VCaP (cell line): ENCODE data around the gene VLDLR.

ENCODE experiments used
- H3K27ac ChIP-seq: fragments of 450-650 bp; 2 replicates; pipeline ENCODE4 v1.5.1; 2017
- CTCF ChIP-seq: fragments of 450-650 bp; conservative IDR thresholded peaks from 2 replicates; pipeline ENCODE4 v1.5.1; 2017; ENCODE audit warnings: mild to moderate bottlenecking, moderate library complexity

Gene VLDLR

GRCh38 chr9:2663461-2664173 is 42.0 kb downstream of the VLDLR start:
- TF ChIP-seq CTCF = no peak
- peak overlapping the region; percentile 36 for H3K27ac ChIP-seq

GRCh38 chr9:2664174-2665065 is 42.8 kb downstream of the VLDLR start:
- no peak for TF ChIP-seq CTCF
- peak overlapping the region; percentile 36 for H3K27ac ChIP-seq

GRCh38 chr9:2666569-2666968 is 45.0 kb downstream of the VLDLR start:
- H3K27ac ChIP-seq = no peak overlapping the region
- TF ChIP-seq CTCF = no peak

GRCh38 chr9:2673161-2673560 is 51.6 kb downstream of the VLDLR start:
- TF ChIP-seq CTCF = no peak
- H3K27ac ChIP-seq = no peak overlapping the region

GRCh38 chr9:2674141-2674824 is 52.7 kb downstream of the VLDLR start:
- no peak overlapping the region for H3K27ac ChIP-seq
- no peak for TF ChIP-seq CTCF

GRCh38 chr9:2675834-2676233 is 54.2 kb downstream of the VLDLR start:
- H3K27ac ChIP-seq = no peak overlapping the region
- no peak for TF ChIP-seq CTCF

GRCh38 chr9:2676466-2676865 is 54.9 kb downstream of the VLDLR start:
- no peak for TF ChIP-seq CTCF
- H3K27ac ChIP-seq = no peak overlapping the region
